HepG2 (cell line): Measurements from ENCODE around the gene GYS2. TPM values are rescaled to one million over a fixed set of nuclear protein-coding genes. Genes with fewer than 3 reads are reported as not detected.
A peak's percentile ranks its signal among the peaks of the same experiment; 100 is the strongest.

Experiments
- ATAC-seq: fragments of 200-7000 bp; cut with Tn5 transposase; 3 replicates; pipeline ENCODE4 v1.9.1; 2020; ENCODE audit warnings: mild to moderate bottlenecking, moderate library complexity
- BruUV-seq: library from RNA; stranded (reverse); fragments of 400-500 nt; replicated peaks from 2 replicates; lab custom pipeline; 2021; lab: Mats Ljungman, UMichigan
- CTCF ChIA-PET: fragments of 300-600 bp; formaldehyde crosslinking; extraction: SDS; loops from one replicate; lab custom pipeline; 2021; ENCODE audit warnings: low total read pairs, inconsistent platforms, low intra/inter-chr PET ratio; lab: Yijun Ruan, JAX
- POLR2A ChIA-PET: fragments of 350-600 bp; sonication (Branson Sonifier 250); formaldehyde crosslinking; loops from one replicate; lab custom pipeline; 2020; ENCODE audit warnings: antibody characterized with exemption, inconsistent platforms; lab: Yijun Ruan, JAX
- DNase-seq: peaks from one replicate; pipeline ENCODE4 v3.0.0-alpha.2; 2015; ENCODE audit warnings: low spot score
- FAIRE-seq: peaks from 3 replicates; lab custom pipeline; 2011; peaks lifted over from hg19 to GRCh38; lab: Jason Lieb, UNC
- H2AFZ ChIP-seq: one replicate; pipeline ENCODE4 v1.6.1; 2011; ENCODE audit warnings: low read length, inconsistent platforms
- H3K27ac ChIP-seq: fragments of 300-600 bp; 3 replicates; pipeline ENCODE4 v1.8.0; 2011; ENCODE audit warnings: mixed run types, mild to moderate bottlenecking, mixed read lengths, low read length, inconsistent platforms; ENCODE audit not compliant: insufficient read depth; ENCODE audit errors: extremely low read length
- H3K27me3 ChIP-seq, 2 experiments: fragments of 200-600 bp in 1 of 2; 2 replicates in 1 of 2; 3 replicates in 1 of 2; pipeline versions ENCODE4 v1.6.0 to v1.8.0; 2011; ENCODE audit warnings: low read length in 2 of 2, mild to moderate bottlenecking in 2 of 2, moderate library complexity in 2 of 2, inconsistent platforms in 1 of 2; ENCODE audit not compliant: insufficient read depth in 2 of 2, control insufficient read depth in 1 of 2
- H3K36me3 ChIP-seq, 2 experiments: fragments of 200-600 bp in 1 of 2; replicated peaks in 1 of 2; 2 replicates in 1 of 2; 3 replicates in 1 of 2; pipeline versions ENCODE4 v1.5.1 to v1.8.0; 2011; ENCODE audit warnings: low read length in 2 of 2, inconsistent platforms in 1 of 2; ENCODE audit not compliant: insufficient read depth in 2 of 2, control insufficient read depth in 1 of 2
- H3K4me1 ChIP-seq: 2 replicates; pipeline ENCODE4 v1.5.1; 2012; ENCODE audit warnings: low read length, inconsistent platforms; ENCODE audit not compliant: insufficient read depth
- H3K4me2 ChIP-seq: 2 replicates; pipeline ENCODE4 v1.6.0; 2011; ENCODE audit warnings: low read depth, low read length, inconsistent platforms
- H3K4me3 ChIP-seq, 3 experiments: fragments of 200-600 bp in 1 of 3; sonication (generic), shearing (Covaris generic) in 1 of 3; replicated peaks in 1 of 3; 2 replicates each; pipeline ENCODE4 v1.5.1; 2011 to 2016; ENCODE audit warnings: low read length in 3 of 3, inconsistent platforms in 2 of 3, low read depth in 2 of 3, mild to moderate bottlenecking in 2 of 3, control low read depth in 1 of 3, mixed read lengths in 1 of 3; ENCODE audit not compliant: insufficient read depth in 1 of 3
- H3K79me2 ChIP-seq: one replicate; pipeline ENCODE4 v1.6.1; 2011; ENCODE audit warnings: low read length, inconsistent platforms; ENCODE audit not compliant: insufficient read depth
- H3K9ac ChIP-seq: 2 replicates; pipeline ENCODE4 v1.6.0; 2011; ENCODE audit warnings: mild to moderate bottlenecking, low read depth, low read length, inconsistent platforms; ENCODE audit not compliant: insufficient read depth
- H3K9me3 ChIP-seq: 2 replicates; pipeline ENCODE4 v1.5.1; 2012; ENCODE audit warnings: mild to moderate bottlenecking, low read length
- H4K20me1 ChIP-seq: 2 replicates; pipeline ENCODE4 v1.6.0; 2011; ENCODE audit warnings: inconsistent platforms, mild to moderate bottlenecking, low read length, moderate library complexity; ENCODE audit not compliant: insufficient read depth
- CHD2 ChIP-seq: IDR thresholded peaks from 2 replicates; pipeline ENCODE4 v1.6.1; 2011; ENCODE audit warnings: low read depth, low read length, improper control_type of control experiment
- CTCF ChIP-seq: sonication (generic); formaldehyde crosslinking; IDR thresholded peaks from 2 replicates; pipeline ENCODE4 v1.5.0; 2020; ENCODE audit warnings: mild to moderate bottlenecking, missing genetic modification reagents, moderate library complexity
- E2F2 ChIP-seq: sonication (generic); formaldehyde crosslinking; IDR thresholded peaks from 2 replicates; pipeline ENCODE4 v1.4.0; 2020; ENCODE audit warnings: missing genetic modification reagents, borderline replicate concordance
- MLXIP ChIP-seq: sonication (generic); formaldehyde crosslinking; IDR thresholded peaks from 2 replicates; pipeline ENCODE4 v1.9.0; 2021; ENCODE audit warnings: missing genetic modification reagents, borderline replicate concordance
- NR0B2 ChIP-seq: sonication (generic); formaldehyde crosslinking; IDR thresholded peaks from 2 replicates; pipeline ENCODE4 v1.4.0; 2020; ENCODE audit warnings: mild to moderate bottlenecking, missing genetic modification reagents
- SALL1 ChIP-seq: sonication (generic); formaldehyde crosslinking; IDR thresholded peaks from 2 replicates; pipeline ENCODE4 v1.8.0; 2022; ENCODE audit warnings: mild to moderate bottlenecking, missing genetic modification reagents
- SAP130 ChIP-seq: IDR thresholded peaks from 2 replicates; pipeline ENCODE4 v1.6.1; 2016; ENCODE audit warnings: low read depth
- STAG1 ChIP-seq: sonication (generic); formaldehyde crosslinking; IDR thresholded peaks from 2 replicates; pipeline ENCODE4 v1.4.0; 2020; ENCODE audit warnings: missing genetic modification reagents
- ZNF207 ChIP-seq: fragments of 450-650 bp; IDR thresholded peaks from 2 replicates; pipeline ENCODE4 v1.6.1; 2016; ENCODE audit warnings: antibody characterized with exemption, borderline replicate concordance
- ZNF451 ChIP-seq: sonication (generic); formaldehyde crosslinking; IDR thresholded peaks from 2 replicates; pipeline ENCODE4 v1.5.0; 2020; ENCODE audit warnings: mild to moderate bottlenecking, missing genetic modification reagents
- ZNF549 ChIP-seq: sonication (generic); formaldehyde crosslinking; IDR thresholded peaks from 2 replicates; pipeline ENCODE4 v1.5.0; 2020; ENCODE audit warnings: missing genetic modification reagents
- WGBS: methylation state at CpG from one replicate; pipeline ENCODE4 v1.1.6; 2017; ENCODE audit warnings: low lambda C conversion rate; 5-methylcytosine and 5-hydroxymethylcytosine counted together
- in situ Hi-C: cut with HindIII; loops from 2 replicates; pipeline ENCODE4 v1.10.0; 2017; ENCODE audit warnings: low pct_unique_long_range_greater_than_20kb; ENCODE audit not compliant: extremely low pct_ligation_motif_present
- intact Hi-C: fragments of 100-400 bp; cut with micrococcal nuclease; formaldehyde crosslinking; loops from one replicate; pipeline ENCODE4 v1.10.0; 2022; ENCODE audit not compliant: unreplicated experiment
- polyA plus RNA-seq, 8 experiments: library from polyadenylated mRNA; depleted of rRNA in 3 of 8; stranded (reverse) in 7 of 8; unstranded in 1 of 8; fragments of >200 nt; fragmentation: Illumina TruSeq in 4 of 8; extraction: Trizol in 4 of 8; gene quantifications; 2 replicates each; pipeline versions ENCODE4 v1.2.1 to v1.2.3, GENCODE V29; 2011 to 2016; ENCODE audit warnings: low read depth in 4 of 8, missing spikeins in 1 of 8, mixed read lengths in 1 of 8; ENCODE audit not compliant: insufficient read depth in 1 of 8
- total RNA-seq, 5 experiments: library from RNA; depleted of rRNA; stranded (reverse); fragments of >200 nt; fragmentation: Illumina TruSeq; extraction: Trizol; gene quantifications; 2 replicates each; pipeline ENCODE4 v1.2.3, GENCODE V29; 2016; ENCODE audit warnings: low read depth in 1 of 5

Gene GYS2
- total and polyA plus RNA-seq, 2 of the 13 experiments (the other 11 are each of a cell fraction or from before 2014, with no cell fraction given): not detected

- Histone ChIP-seq H3K79me2 (no peaks in the 10 kb centered on the region), H3K4me3 (no peak overlapping the region), H3K4me1 (no peaks in the 10 kb centered on the region), H3K36me3 (no peaks in the 10 kb centered on the region), H3K4me2 (no peak overlapping the region), H3K27ac (no peak overlapping the region), H3K9me3 (no peaks in the 10 kb centered on the region), H3K27me3 (no peaks in the 10 kb centered on the region), H3K9ac (no peak overlapping the region), H4K20me1 (no peaks in the 10 kb centered on the region; the same call in 1 of the 2 replicates), H2AFZ (no peak overlapping the region)
- intact Hi-C loops (loop anchor here (1.0 kb wide), 1 partner anchor 73 kb away; no protein-coding TSS in a partner anchor), in situ Hi-C loops (no loop called here)
- ChIA-PET POLR2A (no interaction called here), CTCF (interaction anchor here (0.9 kb wide), 1 partner anchor 73 kb away, joined by 3 read pairs; no protein-coding TSS in a partner anchor)
- WGBS: 2% methylated on average over 2 of the region's 2 CpGs
- FAIRE-seq: no peak
- no peak for ATAC-seq
- TF ChIP-seq STAG1 (CRISPR knock-in tag): peak; percentile 41; the same call in 1 of the 2 replicates
- TF ChIP-seq SAP130 (CRISPR knock-in tag): no peak
- 0 out of 2 replicates have a peak, but pooled peaks have one; percentile 24 for TF ChIP-seq CTCF (CRISPR knock-in tag)
- BruUV-seq: no TSS peak
- DNase-seq: no peak
These were observed 3.1 kb upstream of the GYS2 start for GRCh38 chr12:21607701-21608100.

- in situ Hi-C loops (no loop called here), intact Hi-C loops (no loop called here)
- DNase-seq (no peak), FAIRE-seq (no peak), ATAC-seq (no peak)
- ChIA-PET POLR2A (no interaction called here), CTCF (no interaction called here)
- Histone ChIP-seq H4K20me1 (no peaks in the 10 kb centered on the region; the same call in 1 of the 2 replicates), H3K27me3 (no peaks in the 10 kb centered on the region), H3K4me3 (no peak overlapping the region), H3K9me3 (no peaks in the 10 kb centered on the region), H2AFZ (no peak overlapping the region), H3K36me3 (no peaks in the 10 kb centered on the region), H3K9ac (no peak overlapping the region), H3K79me2 (no peaks in the 10 kb centered on the region), H3K4me1 (no peaks in the 10 kb centered on the region), H3K27ac (no peak overlapping the region), H3K4me2 (no peak overlapping the region)
- no TSS peak for BruUV-seq
- WGBS: 0% methylated on average over 1 of the region's 1 CpG
- TF ChIP-seq ZNF451 (no peak), MLXIP (no peak), ZNF207 (no peak), ZNF549 (CRISPR knock-in tag) (no peak), CHD2 (no peak), E2F2 (no peak), NR0B2 (CRISPR knock-in tag) (no peak), SALL1 (CRISPR knock-in tag) (no peak)
These were observed 1.5 kb upstream of the GYS2 start for GRCh38 chr12:21606175-21606574.
